NCI-H2171 treated with DMSO at 0.1 percent for 48 hours (cell line): Measurements from ENCODE around the gene ACD.
"Not testable (repeated sequence)": the region's sequence is repeated elsewhere in the genome, so short reads cannot be mapped to it uniquely, and the experiment has no call there.

Source experiments
- DNase-seq: peaks from one replicate; lab custom pipeline; 2025; lab: John Stamatoyannopoulos, UW

ACD gene

DNA sequence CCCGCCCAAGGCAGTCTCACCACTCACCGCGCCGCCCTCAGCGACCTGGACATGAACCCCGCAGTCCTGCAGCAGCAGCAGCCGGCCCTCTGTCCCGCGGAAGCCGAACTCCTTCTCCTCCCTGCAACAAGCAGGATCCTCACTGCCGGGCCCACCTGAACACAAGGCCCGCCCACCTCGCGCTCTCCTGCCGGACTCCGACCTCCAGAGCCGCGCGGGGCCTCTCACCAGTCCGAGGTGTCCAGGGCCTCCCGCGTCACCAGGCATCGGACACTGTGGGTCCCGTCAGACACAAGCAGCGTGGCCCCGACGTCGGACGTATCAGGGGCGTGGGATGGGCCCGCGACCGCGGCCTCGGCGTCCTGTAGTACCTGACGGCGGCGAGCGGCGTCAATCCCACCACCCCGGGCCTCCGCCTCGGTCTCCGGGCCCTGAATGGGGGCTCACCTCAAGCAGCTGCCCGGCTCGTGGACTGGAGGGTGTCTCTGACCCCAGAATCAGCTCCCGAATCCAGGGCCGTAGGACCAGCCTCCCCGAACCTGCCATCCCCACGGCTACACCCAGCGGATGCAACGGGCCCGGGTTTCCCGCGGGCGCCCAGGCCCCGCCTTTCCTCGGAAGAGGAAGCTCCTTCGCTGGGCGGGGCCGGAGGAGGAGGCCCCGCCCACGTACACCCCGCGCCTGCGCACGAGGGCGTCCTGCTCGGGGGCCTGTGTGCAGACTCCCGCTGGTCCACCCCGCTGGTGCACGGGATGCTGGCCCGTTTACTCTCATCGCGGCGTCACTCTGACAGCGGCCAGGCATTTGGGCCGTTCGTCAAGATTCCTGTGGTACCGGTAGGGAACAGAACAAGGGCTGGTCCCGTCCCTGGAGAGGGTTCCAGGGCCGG is at the start of gene ACD:
ACD (minus strand) TSS at position 586 of the 889 bp plus-strand sequence; CDS start at position 546, 40 bp downstream.
- DNase-seq = peak; percentile 87

DNA sequence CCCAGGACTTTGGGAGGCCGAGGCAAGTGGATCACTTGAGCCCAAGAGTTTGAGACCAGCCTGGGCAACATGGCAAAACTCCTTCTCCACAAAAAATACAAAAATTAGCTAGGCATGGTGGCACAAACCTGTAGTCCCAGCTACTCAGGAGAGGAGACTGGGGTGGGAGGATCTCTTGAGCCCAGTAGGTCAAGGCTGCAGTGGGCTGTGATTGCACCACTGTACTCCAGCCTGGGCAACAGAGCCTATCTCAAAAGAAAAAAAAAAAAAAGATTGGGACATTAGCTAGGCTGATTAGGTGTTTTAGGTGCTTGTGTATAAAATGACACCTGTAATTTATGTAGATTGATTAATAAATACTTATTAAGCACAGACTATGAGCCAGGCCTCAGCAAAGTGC is 49.0 kb upstream of the ACD start:
- DNase-seq = no peak

DNA sequence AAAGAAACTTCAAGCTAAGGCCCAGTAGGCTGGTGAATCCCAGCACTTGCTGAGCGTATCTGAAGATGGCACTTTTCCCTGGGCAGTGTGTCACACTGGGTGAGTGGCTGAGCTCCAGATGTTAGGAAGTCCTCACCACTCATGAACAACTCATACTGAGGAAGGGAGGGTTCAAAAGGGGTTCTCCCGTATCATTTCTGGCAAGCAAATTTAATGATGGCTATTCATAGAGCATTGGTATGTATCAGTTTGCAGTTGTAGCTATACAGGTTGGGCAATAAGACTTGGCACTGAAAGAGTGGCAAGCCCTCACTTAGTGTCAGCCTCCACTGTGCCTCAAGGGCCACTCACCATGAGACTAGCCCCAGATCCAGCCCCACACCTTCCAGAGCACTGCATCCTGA is 48.3 kb upstream of the ACD start:
- DNase-seq = no peak

DNA sequence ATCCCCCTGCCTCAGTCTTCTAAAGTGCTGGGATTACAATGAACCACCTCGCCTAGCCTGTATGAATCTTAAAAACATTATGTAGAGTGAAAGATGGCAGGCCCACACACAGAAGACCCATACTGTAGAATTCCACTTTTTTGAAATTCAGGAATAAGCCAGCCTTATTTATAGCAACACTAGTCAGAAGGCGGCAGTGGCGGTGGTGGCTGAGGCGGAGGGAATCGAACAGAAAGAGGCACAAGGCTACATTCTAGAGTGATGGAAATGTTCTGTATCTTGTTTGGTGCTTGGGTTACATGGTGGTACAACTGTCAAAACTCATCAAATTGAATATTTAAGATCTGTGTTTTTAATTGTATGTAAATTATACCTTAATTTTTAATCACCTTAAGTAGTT is 47.7 kb upstream of the ACD start:
- DNase-seq = no peak

DNA sequence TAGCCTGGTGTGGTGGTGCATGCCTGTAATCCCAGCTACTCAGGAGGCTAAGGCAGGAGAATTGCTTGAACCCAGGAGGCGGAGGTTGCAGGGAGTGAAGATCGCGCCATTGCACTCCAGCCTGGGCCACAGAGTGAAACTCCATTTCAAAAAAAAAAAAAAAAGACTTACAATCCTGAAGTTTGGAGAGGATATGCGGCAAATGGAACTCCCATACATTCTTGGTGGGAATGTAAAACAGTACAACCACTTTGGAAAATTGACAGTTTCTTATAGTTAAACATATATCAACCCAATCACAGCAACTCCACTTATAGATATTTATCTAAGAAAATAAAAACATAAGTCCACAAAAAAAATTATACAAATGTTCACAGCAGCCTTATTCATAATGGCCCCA is 47.1 kb upstream of the ACD start:
- DNase-seq = no peak

DNA sequence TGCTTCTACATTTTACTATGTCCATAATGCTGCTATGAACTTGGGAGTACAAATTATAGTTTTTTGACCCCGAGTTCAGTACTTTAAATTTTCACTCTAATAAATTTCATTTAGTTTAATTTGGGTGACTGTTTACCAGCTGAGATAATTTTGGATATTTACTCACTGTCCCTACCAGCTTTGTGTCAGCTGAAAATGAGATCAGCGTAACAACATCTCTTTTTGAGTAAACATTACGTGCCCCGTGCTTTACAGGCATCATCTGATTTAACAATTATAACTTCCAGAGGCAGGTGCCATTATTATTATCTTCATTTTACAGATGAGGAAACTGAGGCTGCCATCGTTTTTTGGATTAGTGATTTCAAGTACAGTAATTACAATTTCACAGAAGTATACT is 44.0 kb upstream of the ACD start:
- no peak for DNase-seq

DNA sequence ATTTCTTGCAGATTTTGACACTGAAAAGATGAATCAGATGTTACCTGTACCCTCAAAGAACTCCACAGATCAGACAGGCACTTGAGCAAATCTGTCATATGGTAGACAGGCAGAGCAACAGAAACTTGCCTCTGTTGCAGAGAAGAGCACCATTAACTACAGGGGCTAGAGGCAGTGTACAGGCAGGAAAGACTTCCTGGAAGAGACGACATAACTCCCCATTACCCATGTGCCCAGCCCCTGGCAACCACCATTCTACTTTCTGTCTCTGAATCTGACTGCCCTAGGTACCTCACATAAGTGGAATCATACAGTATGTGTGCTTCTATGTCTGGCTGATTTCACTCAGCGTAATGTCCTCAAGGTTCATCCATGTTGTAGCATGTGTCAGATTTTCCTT is 43.6 kb upstream of the ACD start:
- no peak for DNase-seq

DNA sequence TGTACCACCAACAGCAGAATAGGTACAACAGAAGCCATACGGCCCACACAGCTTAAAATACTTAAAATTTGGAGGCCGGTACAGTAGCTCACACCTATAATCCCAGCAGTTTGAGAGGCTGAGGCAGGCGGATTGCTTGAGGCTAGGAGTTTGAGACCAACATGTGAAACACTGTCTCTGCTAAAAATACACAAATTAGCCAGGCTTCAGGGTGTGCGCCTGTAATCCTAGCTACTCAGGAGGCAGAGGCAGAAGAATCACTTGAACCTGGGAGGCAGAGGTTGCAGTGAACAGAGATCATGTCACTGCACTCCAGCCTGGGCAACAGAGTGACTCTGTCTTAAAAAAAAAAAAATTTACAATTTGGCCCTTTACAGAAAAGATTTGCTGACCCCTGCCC is 42.1 kb upstream of the ACD start:
- no peak for DNase-seq

DNA sequence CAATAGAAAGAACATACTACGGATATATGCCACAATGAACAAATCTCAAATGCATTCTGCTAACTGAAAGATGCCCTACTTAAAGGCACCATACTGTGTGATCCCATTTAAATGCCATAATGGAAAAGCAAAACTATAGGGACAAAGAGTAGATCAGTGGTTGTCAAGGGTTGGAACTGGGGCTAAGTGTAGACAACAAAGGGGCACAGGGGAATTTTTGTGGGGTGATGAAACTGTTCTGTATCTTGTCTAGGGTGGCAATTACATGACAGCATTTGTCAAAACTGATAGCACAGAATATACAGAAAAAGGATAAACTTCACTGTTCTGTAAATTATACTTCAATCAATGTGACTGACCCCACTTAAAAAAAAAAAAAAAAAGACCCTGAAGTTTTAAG is 41.4 kb upstream of the ACD start:
- DNase-seq = no peak

DNA sequence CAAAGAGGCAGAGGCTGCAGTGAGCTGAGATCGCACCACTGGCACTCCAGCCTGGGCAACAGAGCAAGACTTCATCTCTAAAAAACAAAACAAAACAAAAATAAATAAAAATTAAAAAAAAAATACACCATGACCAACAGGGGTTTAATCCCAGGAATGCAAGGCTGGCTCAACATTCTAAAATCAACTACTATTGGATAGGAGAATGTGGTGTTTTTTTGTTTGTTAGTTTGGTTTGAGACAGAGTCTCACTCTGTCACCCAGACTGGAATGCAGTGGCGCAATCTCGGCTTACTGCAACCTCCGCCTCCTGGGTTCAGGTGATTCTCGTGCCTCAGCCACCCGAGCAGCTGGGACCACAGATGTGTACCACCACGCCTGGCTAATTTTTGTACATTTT is 39.2 kb upstream of the ACD start:
- DNase-seq = no peak

DNA sequence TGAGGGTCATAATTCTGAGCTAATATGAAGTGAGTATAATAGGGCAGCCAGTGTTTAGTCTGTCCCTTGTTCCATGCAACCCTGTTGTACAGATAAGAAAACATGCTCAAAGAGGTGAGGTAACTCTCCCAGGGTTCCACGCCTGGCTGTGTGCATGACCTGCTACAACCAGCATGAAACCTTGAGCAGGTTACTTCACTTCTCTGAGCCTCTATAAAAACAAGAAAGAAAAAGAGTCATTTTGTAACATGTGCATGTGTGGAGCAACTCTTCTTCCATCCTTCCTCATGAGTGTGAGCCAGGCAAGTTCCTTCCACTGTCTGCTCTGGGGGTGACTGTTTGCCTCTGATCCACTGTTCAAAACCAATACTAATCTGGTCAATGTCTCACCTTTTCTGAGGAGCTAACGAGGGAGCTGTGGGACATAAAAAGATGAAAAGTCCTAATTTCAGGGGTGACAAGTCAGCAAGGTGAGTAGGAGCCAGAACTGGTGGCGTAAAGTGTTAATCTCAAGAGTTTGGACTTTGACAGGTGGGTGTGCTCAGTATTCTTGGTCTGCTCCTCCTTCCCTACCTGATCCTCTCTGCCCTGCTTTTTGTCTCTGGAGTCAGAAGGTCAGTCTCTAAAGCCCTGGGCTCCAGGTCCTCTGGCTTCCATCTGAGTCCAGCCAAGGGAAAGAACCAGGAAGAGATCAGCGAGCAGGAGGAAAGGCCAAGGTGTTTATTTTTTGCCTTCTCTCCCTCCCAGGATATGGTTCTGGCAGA is 37.5 kb upstream of the ACD start:
- no peak for DNase-seq

DNA sequence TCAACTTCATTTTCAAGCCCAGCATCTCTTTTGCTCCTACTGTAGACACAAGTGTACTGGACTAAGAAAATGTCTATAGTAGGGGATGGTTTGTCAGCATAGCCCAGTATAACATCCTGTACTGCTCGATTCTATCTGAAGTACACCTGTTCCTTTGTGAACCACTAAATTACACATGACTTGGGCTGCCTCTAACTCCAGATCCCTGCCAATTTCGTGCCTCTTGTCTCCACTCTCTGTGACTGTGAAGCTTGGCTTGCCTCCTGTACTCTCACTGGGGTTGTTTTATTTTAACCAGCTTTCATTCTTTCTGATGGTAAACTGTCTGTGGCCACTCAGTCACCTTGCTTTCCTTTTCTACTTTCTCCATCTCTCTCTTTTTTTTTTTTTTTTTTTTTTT is 34.6 kb upstream of the ACD start:
- no peak for DNase-seq

DNA sequence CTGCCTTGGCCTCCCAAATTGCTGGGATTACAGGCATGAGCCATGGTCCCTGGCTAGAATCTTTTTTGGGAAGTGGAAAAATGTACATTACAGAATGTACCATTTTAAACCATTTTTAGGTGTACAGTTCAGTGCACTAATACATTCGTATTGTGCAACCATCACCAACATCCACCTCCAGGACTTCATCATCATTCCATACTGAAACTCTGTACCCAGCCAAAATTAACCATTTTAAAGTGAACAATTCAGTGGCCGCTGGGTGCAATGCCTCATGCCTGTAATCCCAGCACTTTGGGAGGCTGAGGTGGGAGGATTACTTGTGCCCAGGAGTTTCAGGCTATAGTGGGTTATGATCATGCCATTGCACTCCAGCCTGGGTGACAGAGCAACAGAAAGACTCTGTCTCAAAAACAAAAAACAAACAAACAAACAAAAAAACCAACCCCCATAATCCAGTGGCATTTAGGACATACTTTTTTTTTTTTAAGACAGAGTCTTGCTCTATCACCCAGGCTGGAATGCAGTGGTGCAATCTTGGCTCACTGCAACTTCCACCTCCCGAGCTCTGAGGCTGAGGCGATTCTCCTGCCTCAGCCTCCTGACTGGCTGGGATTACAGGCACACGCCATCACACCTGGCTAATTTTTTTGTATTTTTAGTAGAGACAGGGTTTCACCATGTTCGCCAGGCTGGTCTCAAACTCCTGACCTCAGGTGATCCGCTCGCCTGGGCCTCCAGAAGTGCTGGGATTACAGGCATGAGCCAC is 33.6 kb upstream of the ACD start:
- not testable (repeated sequence) for DNase-seq

DNA sequence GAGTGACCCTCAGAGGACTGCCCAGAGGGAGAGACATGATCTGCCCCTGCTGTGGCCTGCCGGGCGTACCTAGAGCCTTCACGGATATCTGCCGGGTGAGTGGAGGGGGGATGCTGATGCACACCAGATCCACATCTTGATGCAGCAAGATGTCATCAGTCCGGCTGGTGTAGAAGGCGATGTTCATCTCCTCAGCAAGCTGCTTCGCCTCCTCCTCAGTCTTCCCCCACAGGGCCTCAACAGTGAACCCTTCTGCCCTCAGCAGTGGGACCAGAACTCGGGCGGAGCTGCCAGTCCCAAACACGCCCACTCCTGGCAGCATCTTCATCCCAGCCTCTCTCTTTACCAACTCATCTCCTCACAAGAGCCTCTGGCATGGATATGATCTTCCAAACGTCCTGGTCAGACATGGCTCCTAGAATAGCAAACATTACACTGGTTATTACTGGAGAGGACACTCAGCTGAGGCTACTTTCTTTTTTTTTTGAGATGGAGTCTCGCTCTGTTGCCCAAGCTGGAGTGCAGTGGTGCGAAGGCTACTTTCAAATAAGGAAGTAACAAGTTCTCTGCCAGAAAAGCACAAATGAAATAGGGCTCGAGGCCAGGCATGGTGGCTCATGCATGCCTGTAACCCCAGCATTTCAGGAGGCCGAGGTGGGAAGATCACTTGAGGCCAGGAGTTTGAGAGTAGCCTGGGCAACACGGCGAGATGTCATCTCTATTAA is 25.5 kb upstream of the ACD start:
- DNase-seq = no peak

DNA sequence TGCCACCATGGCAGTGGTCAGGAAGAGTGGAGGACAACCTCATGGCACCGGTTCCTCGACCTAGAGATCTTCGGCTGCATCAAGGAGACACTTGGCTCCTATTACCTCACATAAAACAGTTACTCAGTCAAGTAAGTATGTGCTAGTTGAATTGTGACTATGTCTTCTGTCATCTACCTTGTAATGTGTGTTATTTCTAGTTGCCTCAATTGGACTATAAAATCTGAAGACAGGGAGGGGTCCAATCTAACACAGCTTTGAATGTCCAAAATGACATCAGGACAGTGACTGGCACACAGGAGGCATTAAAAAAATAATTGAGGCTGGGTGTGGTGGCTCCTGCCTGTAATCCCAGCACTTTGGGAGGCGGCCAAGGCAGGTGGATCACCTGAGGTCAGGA is 23.7 kb upstream of the ACD start:
- DNase-seq = no peak

DNA sequence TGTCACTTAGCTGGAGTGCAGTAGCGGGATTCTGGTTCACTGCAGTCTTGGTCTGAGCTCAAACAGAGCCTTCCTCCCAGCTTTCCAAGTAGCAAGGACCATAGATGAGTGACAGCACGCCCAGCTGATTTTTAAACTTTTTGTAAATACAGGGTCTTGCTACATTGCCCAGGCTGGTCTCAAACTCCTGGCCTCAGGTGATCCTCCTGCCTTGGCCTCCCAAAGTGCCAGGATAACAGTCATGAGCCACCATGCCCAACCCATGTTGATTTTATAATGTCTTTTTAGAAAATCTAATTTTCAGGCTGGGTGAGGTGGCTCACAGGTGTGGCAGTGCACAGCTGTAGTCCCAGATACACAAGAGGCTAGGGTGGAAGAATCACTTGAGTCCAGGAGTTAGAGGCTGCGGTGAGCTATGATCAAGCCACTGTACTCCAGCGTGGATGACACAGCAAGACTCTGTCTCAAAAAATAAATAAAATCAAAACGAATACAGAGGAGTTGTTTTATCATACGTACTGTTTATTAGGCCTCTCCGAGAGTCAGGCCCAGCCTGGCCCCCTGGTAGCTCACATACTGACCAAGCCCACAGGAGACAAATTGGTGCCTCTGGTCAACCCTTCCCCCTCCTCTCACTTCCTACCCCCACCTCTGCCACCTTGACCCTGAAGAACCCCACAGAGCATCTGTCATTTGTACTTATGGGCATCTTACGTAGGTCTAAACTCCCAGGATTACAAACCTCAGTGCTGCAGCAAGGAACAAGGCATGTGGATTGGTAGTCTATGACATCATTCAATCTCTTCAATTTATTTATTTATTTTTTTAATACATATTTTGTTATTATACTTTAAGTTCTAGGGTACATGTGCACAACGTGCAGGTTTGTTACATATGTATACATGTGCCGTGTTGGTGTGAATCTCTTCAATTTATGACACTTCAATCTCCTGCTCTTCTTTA is 20.2 kb upstream of the ACD start:
- DNase-seq = no peak

DNA sequence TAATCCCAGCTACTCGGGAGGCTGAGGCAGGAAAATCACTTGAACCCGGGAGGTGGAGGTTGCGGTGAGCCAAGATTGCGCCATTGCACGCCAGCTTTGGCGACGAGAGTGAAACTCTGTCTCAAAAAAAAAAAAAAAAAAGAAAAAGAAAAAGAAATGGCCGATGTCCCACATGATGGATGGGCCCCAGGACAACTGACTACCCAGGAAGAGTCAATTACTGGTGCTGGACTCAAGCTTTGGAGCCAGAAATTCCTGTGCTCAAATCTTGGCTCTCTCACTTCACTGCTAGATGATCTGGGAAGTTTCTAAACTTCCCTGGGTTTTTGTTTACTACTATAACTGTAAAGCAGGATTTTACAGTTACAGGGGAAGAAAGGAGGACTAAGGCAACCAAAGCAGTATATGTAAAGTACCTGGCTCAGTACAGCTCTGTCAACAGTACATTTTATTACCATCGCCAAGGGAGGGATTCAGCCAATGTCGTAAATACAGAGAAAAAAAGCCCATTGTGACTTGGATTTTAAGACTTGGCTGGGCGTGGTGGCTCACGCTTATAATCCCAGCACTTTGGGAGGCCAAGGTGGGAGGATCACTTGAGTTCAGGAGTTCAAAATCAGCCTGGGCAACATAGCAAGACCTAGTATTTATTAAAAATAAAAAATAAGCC is 18.4 kb upstream of the ACD start:
- DNase-seq = no peak

DNA sequence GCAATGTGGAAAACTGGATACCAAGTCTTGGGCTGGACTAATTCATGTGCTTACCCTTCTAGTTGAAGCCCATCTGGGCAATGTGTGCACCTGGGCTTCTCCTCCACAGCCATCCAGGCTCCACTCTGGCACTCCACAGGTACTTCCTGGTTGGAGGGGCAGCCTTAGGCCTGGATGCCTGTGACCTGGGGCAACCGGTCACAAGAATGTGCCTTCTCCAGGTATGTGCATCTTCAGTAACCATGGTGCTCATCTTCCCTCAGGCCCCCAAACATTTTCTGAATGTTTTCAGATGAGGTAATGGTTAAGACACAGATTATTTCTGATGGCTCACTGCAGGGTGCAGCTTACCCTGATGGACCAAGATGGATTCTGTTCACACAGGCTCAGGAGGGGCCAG is 17.7 kb upstream of the ACD start:
- DNase-seq = no peak

DNA sequence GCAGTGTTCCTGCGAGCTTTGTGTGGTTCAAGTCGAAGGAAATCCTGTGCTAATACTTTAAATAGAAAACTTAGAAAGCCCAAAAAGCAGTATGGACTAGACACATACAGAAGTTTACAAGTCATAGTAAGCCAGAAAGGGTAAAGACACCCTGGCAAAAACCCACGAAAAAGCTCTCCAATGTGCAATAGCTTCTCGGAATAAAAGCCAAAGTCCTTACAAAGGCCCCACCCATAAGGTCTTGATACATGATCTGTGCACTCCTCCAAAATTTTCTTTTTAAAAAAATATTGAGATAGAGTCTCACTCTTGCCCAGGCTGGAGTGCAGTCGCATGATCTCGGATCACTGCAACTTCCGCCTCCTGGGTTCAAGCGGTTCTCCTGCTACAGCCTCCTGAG is 16.9 kb upstream of the ACD start:
- no peak for DNase-seq

DNA sequence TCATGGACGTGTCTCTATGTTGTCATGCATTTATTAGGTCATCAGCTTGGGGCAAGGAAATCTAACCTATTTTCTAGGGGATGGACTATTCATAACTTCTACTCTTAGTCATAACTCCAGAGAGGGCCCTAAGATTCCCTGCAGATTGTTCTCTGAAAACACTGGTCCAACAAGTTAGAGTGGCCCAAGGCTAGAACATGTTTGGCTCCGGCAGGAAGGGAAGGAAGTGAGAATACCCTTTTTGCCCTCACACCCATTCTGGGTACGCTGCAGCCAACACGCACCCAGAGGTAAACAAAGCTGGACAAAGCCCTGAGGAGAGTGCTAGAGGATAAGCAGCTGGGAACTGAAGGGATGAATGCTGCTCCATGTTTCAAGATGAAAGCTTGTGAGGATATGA is 16.5 kb upstream of the ACD start:
- DNase-seq = no peak
